Coronary artery (tissue), 2 donors: ENCODE data around the gene ORC4.

Experiments
- DNase-seq: peaks from one replicate; pipeline ENCODE4 v3.0.0-alpha.2; 2017; ENCODE audit warnings: low spot score
- H3K27ac ChIP-seq, 2 donors: fragments of 200-600 bp; sonication (generic); one replicate each; pipeline ENCODE4 v1.5.1; 2016 to 2019
- H3K4me3 ChIP-seq: fragments of 200-600 bp; sonication (generic); 2 replicates; pipeline ENCODE4 v1.5.1; 2016; ENCODE audit warnings: mild to moderate bottlenecking, moderate library complexity
- CTCF ChIP-seq: fragments of 200-600 bp; sonication (generic); IDR thresholded peaks from one replicate; pipeline ENCODE4 v1.5.1; 2019; ENCODE audit warnings: antibody characterized with exemption

ORC4 gene

GRCh38 chr2:147917161-147917560 is 103.4 kb downstream of the ORC4 start:
- no peak for DNase-seq
- Histone ChIP-seq H3K4me3 (no peak overlapping the region), H3K27ac (no peak overlapping the region)
- no peak for TF ChIP-seq CTCF

- TF ChIP-seq CTCF: no peak
- DNase-seq: no peak
- H3K27ac ChIP-seq: no peak overlapping the region
- no peak overlapping the region for H3K4me3 ChIP-seq
Measured at GRCh38 chr2:147916723-147917122, 103.8 kb downstream of the ORC4 start.

GRCh38 chr2:147916067-147916466 is 104.5 kb downstream of the ORC4 start:
- no peak overlapping the region for H3K27ac ChIP-seq
- H3K4me3 ChIP-seq: no peak overlapping the region
- TF ChIP-seq CTCF: no peak
- DNase-seq: no peak

- no peak for DNase-seq
- Histone ChIP-seq H3K27ac (no peak overlapping the region), H3K4me3 (no peak overlapping the region)
- TF ChIP-seq CTCF: no peak
Measured at GRCh38 chr2:147913701-147914480, 106.6 kb downstream of the ORC4 start.

GRCh38 chr2:147910990-147911473 is 109.5 kb downstream of the ORC4 start:
- TF ChIP-seq CTCF: peak; percentile 46
- Histone ChIP-seq H3K27ac (no peak overlapping the region), H3K4me3 (no peak overlapping the region)
- DNase-seq: no peak

DNA sequence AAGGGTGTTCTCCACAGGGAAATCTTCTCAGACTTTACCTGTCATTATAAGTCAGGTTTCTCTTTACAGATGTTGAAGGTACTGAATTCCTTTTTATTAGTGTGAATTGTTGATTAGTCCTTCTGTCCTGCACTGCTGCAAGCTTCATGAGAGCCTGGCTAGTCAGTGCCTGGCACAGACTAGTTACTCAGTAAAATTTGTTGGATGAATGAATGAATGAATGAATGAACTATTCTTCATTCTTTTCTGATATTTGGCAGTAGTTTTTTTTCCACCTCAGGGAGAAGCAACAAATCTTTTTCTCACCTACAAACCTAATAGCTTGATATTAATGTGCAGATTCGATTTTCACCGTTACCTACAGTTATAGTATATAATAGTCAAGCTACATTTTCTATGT is 111.4 kb downstream of the ORC4 start:
- no peak for TF ChIP-seq CTCF
- H3K4me3 ChIP-seq: no peak overlapping the region
- no peak for DNase-seq
- H3K27ac ChIP-seq: no peak overlapping the region

GRCh38 chr2:147904051-147904450 is 116.5 kb downstream of the ORC4 start:
- Histone ChIP-seq H3K27ac (no peak overlapping the region), H3K4me3 (no peak overlapping the region)
- no peak for DNase-seq
- TF ChIP-seq CTCF: no peak
